HepG2 (cell line): ENCODE results near the gene TLL2. TPM values are rescaled to one million over a fixed set of nuclear protein-coding genes. Genes with fewer than 3 reads are reported as not detected.
A peak's percentile ranks its signal among the peaks of the same experiment; 100 is the strongest.

Experiments
- ARNT2 ChIP-seq: sonication (generic); formaldehyde crosslinking; IDR thresholded peaks from 2 replicates; pipeline ENCODE4 v1.8.0; 2022; ENCODE audit warnings: mild to moderate bottlenecking, low read depth, missing genetic modification reagents, moderate library complexity
- DNMT3B ChIP-seq: conservative IDR thresholded peaks from 2 replicates; pipeline ENCODE4 v1.6.1; 2016; ENCODE audit warnings: missing biosample characterization, control low read depth
- FOXA3 ChIP-seq: IDR thresholded peaks from 2 replicates; pipeline ENCODE4 v1.6.1; 2016; ENCODE audit warnings: missing genetic modification reagents, missing compliant biosample characterization
- HNF4G ChIP-seq, 2 experiments: sonication (generic) in 1 of 2; formaldehyde crosslinking in 1 of 2; IDR thresholded peaks; 2 replicates each; pipeline versions ENCODE4 v1.4.0 to v1.6.1; 2011 to 2020; ENCODE audit warnings: borderline replicate concordance in 2 of 2, low read depth in 2 of 2, mild to moderate bottlenecking in 2 of 2, low read length in 1 of 2, missing genetic modification reagents in 1 of 2, moderate library complexity in 1 of 2
- HOXA9 ChIP-seq: sonication (generic); formaldehyde crosslinking; IDR thresholded peaks from 2 replicates; pipeline ENCODE4 v1.8.1; 2022; ENCODE audit warnings: missing genetic modification reagents, mild to moderate bottlenecking, moderate library complexity, borderline replicate concordance
- KLF12 ChIP-seq: sonication (generic); formaldehyde crosslinking; IDR thresholded peaks from 2 replicates; pipeline ENCODE4 v1.4.0; 2020; ENCODE audit warnings: missing genetic modification reagents, borderline replicate concordance
- PRDM4 ChIP-seq: sonication (generic); formaldehyde crosslinking; IDR thresholded peaks from 2 replicates; pipeline ENCODE4 v1.9.0; 2021; ENCODE audit warnings: missing genetic modification reagents, borderline replicate concordance
- PREB ChIP-seq: sonication (generic); formaldehyde crosslinking; IDR thresholded peaks from 2 replicates; pipeline ENCODE4 v1.4.0; 2020; ENCODE audit warnings: missing genetic modification reagents
- PTBP1 ChIP-seq: fragments of 200-400 bp; formaldehyde crosslinking; IDR thresholded peaks from 2 replicates; pipeline ENCODE4 v1.6.1; 2018; ENCODE audit warnings: low read length, low read depth; ENCODE audit not compliant: poor library complexity, severe bottlenecking
- RARG ChIP-seq: sonication (generic); formaldehyde crosslinking; IDR thresholded peaks from 2 replicates; pipeline ENCODE4 v1.4.0; 2020; ENCODE audit warnings: low read depth, mild to moderate bottlenecking, missing genetic modification reagents
- SIX1 ChIP-seq: sonication (generic); formaldehyde crosslinking; IDR thresholded peaks from 2 replicates; pipeline ENCODE4 v1.4.0; 2020; ENCODE audit warnings: missing genetic modification reagents, borderline replicate concordance
- SP2 ChIP-seq: sonication (generic); formaldehyde crosslinking; IDR thresholded peaks from 2 replicates; pipeline ENCODE4 v1.5.1; 2020; ENCODE audit warnings: mild to moderate bottlenecking, missing genetic modification reagents
- SRF ChIP-seq: IDR thresholded peaks from 2 replicates; pipeline ENCODE4 v1.6.1; 2011; ENCODE audit warnings: mild to moderate bottlenecking, low read depth, low read length, moderate library complexity
- STAG1 ChIP-seq: sonication (generic); formaldehyde crosslinking; IDR thresholded peaks from 2 replicates; pipeline ENCODE4 v1.4.0; 2020; ENCODE audit warnings: missing genetic modification reagents
- ZKSCAN1 ChIP-seq: fragments of 150-350 bp; IDR thresholded peaks from 2 replicates; pipeline ENCODE4 v1.6.1; 2014; ENCODE audit warnings: low read length
- ZMYM4 ChIP-seq: sonication (generic); formaldehyde crosslinking; IDR thresholded peaks from 2 replicates; pipeline ENCODE4 v1.8.1; 2023; ENCODE audit warnings: mild to moderate bottlenecking, missing genetic modification reagents
- ZNF282 ChIP-seq: fragments of 450-650 bp; IDR thresholded peaks from 2 replicates; pipeline ENCODE4 v1.6.1; 2018; ENCODE audit not compliant: partially characterized antibody
- ZNF350 ChIP-seq: sonication (generic); formaldehyde crosslinking; IDR thresholded peaks from 2 replicates; pipeline ENCODE4 v1.4.0; 2020; ENCODE audit warnings: mild to moderate bottlenecking, low read depth, missing genetic modification reagents, borderline replicate concordance
- ZNF446 ChIP-seq: sonication (generic); formaldehyde crosslinking; IDR thresholded peaks from 2 replicates; pipeline ENCODE4 v1.5.0; 2020; ENCODE audit warnings: mild to moderate bottlenecking, missing genetic modification reagents
- ZNF557 ChIP-seq: sonication (generic); formaldehyde crosslinking; IDR thresholded peaks from 2 replicates; pipeline ENCODE4 v1.4.0; 2020; ENCODE audit warnings: missing genetic modification reagents
- ZNF572 ChIP-seq: sonication (generic); formaldehyde crosslinking; IDR thresholded peaks from 2 replicates; pipeline ENCODE4 v1.5.1; 2020; ENCODE audit warnings: mild to moderate bottlenecking, missing genetic modification reagents
- ZSCAN20 ChIP-seq: sonication (generic); formaldehyde crosslinking; IDR thresholded peaks from 2 replicates; pipeline ENCODE4 v1.4.0; 2020; ENCODE audit warnings: missing genetic modification reagents, mild to moderate bottlenecking, borderline replicate concordance
- ZZZ3 ChIP-seq: sonication (generic); formaldehyde crosslinking; IDR thresholded peaks from 2 replicates; pipeline ENCODE4 v1.4.0; 2020; ENCODE audit warnings: missing genetic modification reagents, mild to moderate bottlenecking, borderline replicate concordance
- polyA plus RNA-seq, 8 experiments: library from polyadenylated mRNA; depleted of rRNA in 3 of 8; stranded (reverse) in 7 of 8; unstranded in 1 of 8; fragments of >200 nt; fragmentation: Illumina TruSeq in 4 of 8; extraction: Trizol in 4 of 8; gene quantifications; 2 replicates each; pipeline versions ENCODE4 v1.2.1 to v1.2.3, GENCODE V29; 2011 to 2016; ENCODE audit warnings: low read depth in 4 of 8, missing spikeins in 1 of 8, mixed read lengths in 1 of 8; ENCODE audit not compliant: insufficient read depth in 1 of 8
- total RNA-seq, 5 experiments: library from RNA; depleted of rRNA; stranded (reverse); fragments of >200 nt; fragmentation: Illumina TruSeq; extraction: Trizol; gene quantifications; 2 replicates each; pipeline ENCODE4 v1.2.3, GENCODE V29; 2016; ENCODE audit warnings: low read depth in 1 of 5

Gene TLL2
- total and polyA plus RNA-seq, 2 of the 13 experiments (the other 11 are each of a cell fraction or from before 2014, with no cell fraction given), result 0.09 TPM; not detected in 1

- no peak for TF ChIP-seq SIX1
- TF ChIP-seq ZNF446, result no peak
- no peak for TF ChIP-seq ZMYM4 (CRISPR knock-in tag)
- peak; percentile 67; the same call in 1 of the 2 replicates for TF ChIP-seq SRF
- TF ChIP-seq ZNF282, result no peak
- TF ChIP-seq ZNF350 (CRISPR knock-in tag), result no peak
- TF ChIP-seq ZNF572 (CRISPR knock-in tag), result no peak
- TF ChIP-seq HOXA9, result no peak
- TF ChIP-seq ZNF557 (CRISPR knock-in tag), result no peak
- TF ChIP-seq FOXA3 (CRISPR knock-in tag), result 0 out of 2 replicates have a peak, but pooled peaks have one; percentile 7
- TF ChIP-seq SP2, result no peak
- TF ChIP-seq RARG, result no peak
- TF ChIP-seq ZSCAN20 (CRISPR knock-in tag), result no peak
- no peak for TF ChIP-seq PTBP1
- TF ChIP-seq ARNT2 (CRISPR knock-in tag), result no peak
- no peak for TF ChIP-seq PRDM4 (CRISPR knock-in tag)
- TF ChIP-seq KLF12 (CRISPR knock-in tag), result no peak
- no peak for TF ChIP-seq DNMT3B
- no peak for TF ChIP-seq ZKSCAN1
- no peak for TF ChIP-seq ZZZ3 (CRISPR knock-in tag)
- peak; percentile 53; the same call in 1 of the 2 replicates for TF ChIP-seq HNF4G (IDR thresholded peaks at IDR 0.05; ENCODE audit: borderline replicate concordance, low read depth, low read length)
- TF ChIP-seq HNF4G (CRISPR knock-in tag; IDR thresholded peaks at IDR 0.05; ENCODE audit: borderline replicate concordance, low read depth), result no peak
- TF ChIP-seq STAG1 (CRISPR knock-in tag), result peak; percentile 41
- TF ChIP-seq PREB, result no peak
These were observed 178.9 kb downstream of the TLL2 start (continued) for GRCh38 chr10:96334616-96335526.
